HG02588 (cell line): ENCODE results near the gene GRAMD1C.

Experiments used
- ATAC-seq: cut with Tn5 transposase; IDR thresholded peaks from one replicate; pipeline ENCODE4 v1.9.1; 2021; ENCODE audit warnings: mild to moderate bottlenecking, moderate library complexity; ENCODE audit not compliant: unreplicated experiment

GRAMD1C gene

GRCh38 chr3:113948015-113948917 is 109.7 kb downstream of the GRAMD1C start:
- ATAC-seq: peak; percentile 46

GRCh38 chr3:113952921-113953320 is 114.3 kb downstream of the GRAMD1C start:
- no peak for ATAC-seq

- no peak for ATAC-seq
Measured at GRCh38 chr3:113953677-113954076, 115.1 kb downstream of the GRAMD1C start.

- ATAC-seq: no peak
Measured at GRCh38 chr3:113954091-113954685, 115.6 kb downstream of the GRAMD1C start.

GRCh38 chr3:113963879-113964278 is 125.3 kb downstream of the GRAMD1C start:
- ATAC-seq: no peak

GRCh38 chr3:113966172-113966571 is 127.6 kb downstream of the GRAMD1C start:
- ATAC-seq: no peak

GRCh38 chr3:113968986-113969385 is 130.4 kb downstream of the GRAMD1C start:
- no peak for ATAC-seq

GRCh38 chr3:113977822-113978221 is 139.2 kb downstream of the GRAMD1C start:
- ATAC-seq: no peak

GRCh38 chr3:113979916-113980315 is 141.3 kb downstream of the GRAMD1C start:
- no peak for ATAC-seq

GRCh38 chr3:113981803-113982202 is 143.2 kb downstream of the GRAMD1C start:
- ATAC-seq: no peak

GRCh38 chr3:113983544-113983943 is 145.0 kb downstream of the GRAMD1C start:
- no peak for ATAC-seq

- peak; percentile 70 for ATAC-seq
Measured at GRCh38 chr3:113985541-113985940, 147.0 kb downstream of the GRAMD1C start.
